ENCODE data around the gene B9D2. TPM values are rescaled to one million over a fixed set of nuclear protein-coding genes. Genes with fewer than 3 reads are reported as not detected.

Gene B9D2
- total RNA-seq, 4 donors from 2014 or later: 6.4 to 9.3 TPM; not detected in 2

GRCh38 chr19:41355035-41355434, 8.9 kb downstream of the B9D2 start:
- no peaks in the 10 kb centered on the region for H3K36me3 ChIP-seq
- DNase-seq: no peak
- TF ChIP-seq POLR2AphosphoS5 (IDR thresholded peaks at IDR 0.05) (no peak), EP300 (IDR thresholded peaks at IDR 0.05; ENCODE audit: low read depth) (no peak), CTCF (IDR thresholded peaks at IDR 0.05) (no peak), POLR2A (IDR thresholded peaks at IDR 0.05) (no peak)
- no peaks in the 10 kb centered on the region for H3K9me3 ChIP-seq
- H3K27ac ChIP-seq: no peak overlapping the region
- no peak overlapping the region for H3K4me3 ChIP-seq
- in situ Hi-C loops (cut with MboI; ENCODE audit: low pct_ligation_motif_present in 1 of 4, low pct_unique_long_range_greater_than_20kb in 1 of 4, low sequenced_read_pairs in 3 of 4): no loop called here
- 96 to 100% methylated on average over 1 of the region's 1 CpG for WGBS, 2 donors (ENCODE audit: low coverage in 1 of 2)
- intact Hi-C loops (cut with DNase I; ENCODE audit: low total_unique reads): no loop called here
- H3K27me3 ChIP-seq: peaks cover 38% of the 10 kb centered on the region
- peaks cover 5 to 38% (median 34%) of the 10 kb centered on the region in 4 donors for H3K4me1 ChIP-seq

GRCh38 chr19:41354343-41354953, 9.5 kb downstream of the B9D2 start:
- TF ChIP-seq EP300 (IDR thresholded peaks at IDR 0.05; ENCODE audit: low read depth): no peak
- peak in 1 of 5 experiments; percentile 18 for TF ChIP-seq CTCF (IDR thresholded peaks at IDR 0.05)
- TF ChIP-seq POLR2AphosphoS5 (IDR thresholded peaks at IDR 0.05): no peak
- no peak for TF ChIP-seq POLR2A (IDR thresholded peaks at IDR 0.05)
- 88% methylated on average over 22 of the region's 23 CpGs; no CpG with 5 or more reads in 1 of the 2 donors for WGBS, 2 donors (ENCODE audit: low coverage in 1 of 2)
- in situ Hi-C loops (cut with MboI; ENCODE audit: low pct_ligation_motif_present in 1 of 4, low pct_unique_long_range_greater_than_20kb in 1 of 4, low sequenced_read_pairs in 3 of 4) (no loop called here), intact Hi-C loops (cut with DNase I; ENCODE audit: low total_unique reads) (no loop called here)
- Histone ChIP-seq H3K9me3 (no peaks in the 10 kb centered on the region), H3K4me1 (peaks cover 5 to 43% (median 34%) of the 10 kb centered on the region in 4 donors), H3K36me3 (no peaks in the 10 kb centered on the region), H3K4me3 (peak overlapping the region in 2 of 4 donors; percentile 67 to 68), H3K27me3 (peaks cover 44% of the 10 kb centered on the region), H3K27ac (peak overlapping the region; percentile 87 to 90 (median 88))
- no peak for DNase-seq

GRCh38 chr19:41353466-41354342, 10.2 kb downstream of the B9D2 start, which contains the start of gene TGFB1:
TSS of gene TGFB1 (minus strand) at chr19:41353922. CDS start at chr19:41353044, 878 bp downstream.
- Histone ChIP-seq H3K4me3 (peak within 1 kb of the TSS; percentile 67 to 75 (median 71)), H3K27ac (peak within 1 kb of the TSS; percentile 87 to 90 (median 88)), H3K36me3 (no peaks in the 10 kb centered on the region), H3K27me3 (peaks cover 44% of the 10 kb centered on the region), H3K4me1 (peaks cover 5 to 49% (median 34%) of the 10 kb centered on the region in 4 donors), H3K9me3 (no peaks in the 10 kb centered on the region)
- intact Hi-C loops (cut with DNase I; ENCODE audit: low total_unique reads) (no loop called here), in situ Hi-C loops (cut with MboI; ENCODE audit: low pct_ligation_motif_present in 1 of 4, low pct_unique_long_range_greater_than_20kb in 1 of 4, low sequenced_read_pairs in 3 of 4) (no loop called here)
- DNase-seq: peak; percentile 90
- 1% methylated on average over 63 of the region's 78 CpGs; no CpG with 5 or more reads in 1 of the 2 donors for WGBS, 2 donors (ENCODE audit: low coverage in 1 of 2)
- TF ChIP-seq CTCF (IDR thresholded peaks at IDR 0.05) (peak; percentile 84 to 92 (median 84)), EP300 (IDR thresholded peaks at IDR 0.05; ENCODE audit: low read depth) (no peak), POLR2A (IDR thresholded peaks at IDR 0.05) (no peak), POLR2AphosphoS5 (IDR thresholded peaks at IDR 0.05) (peak; percentile 13 to 76 (median 71))

Data from transverse colon (tissue), 4 donors.